ENCODE data around the gene PADI3.

The PADI3 gene

DNA sequence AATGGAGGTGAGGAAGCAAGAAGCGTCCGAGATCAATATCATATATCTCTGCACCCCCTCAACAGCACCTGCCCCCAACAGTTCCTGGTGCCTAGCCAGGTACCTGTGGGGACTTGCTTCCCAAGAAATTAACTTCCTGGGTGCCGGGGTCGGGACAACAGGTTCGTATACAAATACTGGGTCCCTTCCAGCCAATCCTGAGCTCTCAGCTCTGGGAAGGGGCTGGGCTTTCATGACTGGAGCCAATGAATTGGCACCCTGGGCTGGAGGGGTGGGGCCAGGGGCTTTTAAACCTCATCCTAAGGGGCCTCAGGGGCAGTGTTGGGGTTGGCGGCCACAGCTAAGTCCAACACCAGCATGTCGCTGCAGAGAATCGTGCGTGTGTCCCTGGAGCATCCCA lies at the start of gene PADI3:
Gene PADI3, plus strand, starts transcription at position 318 of the 400 bp plus-strand sequence. Its CDS starts 40 bp downstream, at position 358.
- DNase-seq (ENCODE audit: low read depth, low spot score) = no peak

GRCh38 chr1:17199267-17200044 lies 49.4 kb upstream of the PADI3 start:
- no peak for DNase-seq (ENCODE audit: low read depth, low spot score)

DNA sequence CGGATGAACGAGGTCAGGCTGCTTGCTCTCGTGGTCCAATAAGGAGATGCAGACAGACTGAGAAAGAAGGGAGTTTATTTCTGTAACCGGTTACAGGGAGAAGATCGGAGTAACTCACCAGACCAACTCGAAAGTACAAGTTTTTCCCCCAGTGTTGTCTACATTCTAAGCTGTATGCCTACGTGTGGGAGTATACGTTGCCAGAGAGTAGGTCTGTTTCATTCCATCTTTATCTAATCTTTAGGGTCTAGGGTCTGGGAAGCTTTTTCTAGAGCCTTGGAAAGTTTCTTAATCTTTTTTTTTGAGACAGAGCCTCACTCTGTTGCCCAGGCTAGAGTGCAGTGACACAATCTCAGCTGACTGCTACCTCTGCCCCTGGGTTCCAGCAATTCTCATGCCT lies 48.7 kb upstream of the PADI3 start:
- no peak for DNase-seq (ENCODE audit: low read depth, low spot score)

DNA sequence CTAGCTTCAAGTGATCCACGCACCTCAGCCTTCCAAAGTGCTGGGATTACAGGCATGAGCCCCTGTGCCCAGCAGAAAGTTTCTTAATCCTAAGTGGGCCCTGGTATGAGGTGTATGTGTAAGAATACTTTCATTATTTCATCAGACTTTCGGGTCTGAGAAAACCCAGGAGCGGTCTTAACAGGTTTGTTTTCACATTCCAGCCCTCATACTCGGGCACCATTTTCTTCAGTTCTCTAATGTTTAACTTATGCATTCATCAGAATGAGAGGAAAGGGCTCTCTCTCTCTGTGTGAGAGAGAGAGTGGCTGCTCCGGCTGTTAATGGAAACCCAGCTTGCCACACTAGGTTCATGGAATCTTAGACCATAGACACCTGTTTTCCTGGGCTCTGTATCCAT lies 48.1 kb upstream of the PADI3 start:
- DNase-seq (ENCODE audit: low read depth, low spot score) = no peak

- no peak for DNase-seq (ENCODE audit: low read depth, low spot score)
These were observed 47.5 kb upstream of the PADI3 start for GRCh38 chr1:17201201-17202021.

- no peak for DNase-seq (ENCODE audit: low read depth, low spot score)
These were observed 44.1 kb upstream of the PADI3 start, which contains the start of gene PADI1 for GRCh38 chr1:17204546-17205440. PADI1 (plus strand) TSS chr1:17205128; CDS start chr1:17205218, 90 bp downstream.

GRCh38 chr1:17205652-17206051 lies 43.2 kb upstream of the PADI3 start:
- no peak for DNase-seq (ENCODE audit: low read depth, low spot score)

DNA sequence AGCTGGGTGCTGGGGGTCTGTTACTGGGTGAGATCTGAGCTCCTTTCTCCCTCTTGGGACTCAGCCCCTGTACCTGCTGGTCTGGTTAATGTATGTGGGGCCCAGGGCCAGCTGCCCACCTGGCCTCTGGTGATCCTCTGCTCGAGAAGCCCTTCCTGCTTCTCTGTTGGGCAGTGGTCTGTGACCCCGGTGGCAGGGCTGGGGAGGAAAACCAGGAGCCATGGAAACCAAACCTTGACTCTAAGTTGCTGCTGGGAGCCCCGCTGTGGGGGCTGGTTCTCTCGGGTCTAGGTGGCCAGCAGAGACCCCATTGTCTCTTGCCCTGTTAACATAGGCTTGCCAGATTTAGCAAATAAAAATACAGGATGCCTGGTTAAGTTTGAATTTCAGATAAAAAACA lies 42.7 kb upstream of the PADI3 start:
- DNase-seq (ENCODE audit: low read depth, low spot score) = no peak

- DNase-seq (ENCODE audit: low read depth, low spot score) = no peak
These were observed 41.9 kb upstream of the PADI3 start for GRCh38 chr1:17207046-17207445.

DNA sequence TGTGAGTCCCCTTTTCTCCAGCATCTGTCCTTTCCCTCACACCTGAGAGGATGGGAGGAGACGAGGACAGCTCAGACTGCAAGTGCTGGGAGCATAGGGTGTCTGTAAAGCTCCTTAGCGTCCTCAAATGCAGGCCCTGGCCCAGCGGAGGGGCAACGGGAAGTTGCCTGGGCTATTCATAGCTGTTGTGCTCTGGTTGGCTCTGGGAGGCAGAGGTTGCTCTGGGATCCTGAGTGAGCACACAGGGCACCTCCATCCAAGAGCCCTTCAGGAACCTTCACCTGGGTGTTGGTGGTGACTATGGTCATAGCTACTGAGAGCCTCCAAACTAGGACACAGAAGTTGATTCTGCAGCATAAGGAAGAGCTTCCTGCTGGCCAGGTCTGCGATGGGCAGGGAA lies 41.4 kb upstream of the PADI3 start:
- DNase-seq (ENCODE audit: low read depth, low spot score) = no peak

DNA sequence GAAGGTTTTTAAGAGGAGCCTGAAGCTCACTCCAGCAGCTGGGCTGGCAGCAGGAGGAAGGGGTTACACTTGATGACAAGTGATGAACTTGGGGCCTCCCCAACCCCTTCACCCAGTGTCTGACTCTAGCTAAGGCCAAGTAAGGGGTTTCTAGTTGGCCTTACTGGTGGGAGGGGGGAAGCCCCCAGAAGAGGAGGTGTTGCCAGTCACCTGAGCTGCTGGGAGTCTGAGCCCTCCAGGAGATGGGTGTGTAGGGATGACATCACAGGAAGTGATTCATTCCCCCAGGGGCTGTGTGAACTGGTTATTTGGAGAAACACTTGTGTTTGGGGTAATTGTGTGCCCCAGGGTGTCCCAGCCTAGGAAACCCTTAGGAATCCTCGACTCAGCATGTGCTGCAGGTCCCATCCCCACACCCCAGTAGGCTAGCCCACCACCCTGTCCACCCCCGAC lies 40.9 kb upstream of the PADI3 start:
- DNase-seq (ENCODE audit: low read depth, low spot score) = no peak

DNA sequence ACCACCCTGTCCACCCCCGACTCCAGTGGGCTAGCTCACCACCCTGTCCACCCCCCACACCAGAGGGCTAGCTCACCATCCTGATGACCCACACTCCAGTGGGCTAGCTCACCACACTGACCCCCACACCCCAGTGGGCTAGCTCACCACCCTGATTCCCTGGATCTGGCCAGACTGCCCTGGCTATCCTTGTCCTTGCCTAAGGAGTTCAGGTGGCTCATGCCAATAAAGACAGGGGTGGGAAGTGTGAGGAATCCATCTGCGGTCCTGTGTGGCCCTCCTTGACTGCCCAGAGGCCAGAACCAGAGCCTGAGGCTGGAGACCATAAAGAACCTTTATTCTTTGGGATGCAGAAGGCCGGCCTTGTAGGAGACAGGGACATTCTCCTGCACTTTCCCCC lies 40.4 kb upstream of the PADI3 start:
- DNase-seq (ENCODE audit: low read depth, low spot score) = no peak

GRCh38 chr1:17209430-17209829 lies 39.5 kb upstream of the PADI3 start:
- DNase-seq (ENCODE audit: low read depth, low spot score) = no peak

- DNase-seq (ENCODE audit: low read depth, low spot score) = no peak
These were observed 38.7 kb upstream of the PADI3 start for GRCh38 chr1:17210176-17210575.

DNA sequence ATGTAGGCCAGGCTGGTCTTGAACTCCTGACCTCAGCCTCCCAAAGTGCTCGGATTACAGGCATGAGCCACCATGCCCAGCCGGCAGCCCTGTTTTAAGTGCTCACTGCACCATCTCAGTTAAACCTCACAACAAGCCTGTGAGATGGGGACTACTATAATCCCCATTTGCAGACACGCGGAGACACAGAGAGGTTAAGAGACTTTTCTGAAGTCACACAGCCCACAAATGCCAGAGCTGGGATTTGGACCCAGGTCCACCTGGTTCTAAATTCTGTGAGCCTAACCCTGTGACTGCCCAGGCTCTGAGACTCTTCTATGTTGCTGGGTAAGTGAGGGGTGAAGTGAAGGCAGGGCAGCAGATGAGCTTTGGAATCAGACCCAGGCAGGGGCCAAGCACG lies 37.5 kb upstream of the PADI3 start:
- no peak for DNase-seq (ENCODE audit: low read depth, low spot score)

GRCh38 chr1:17212009-17212408 lies 36.9 kb upstream of the PADI3 start:
- no peak for DNase-seq (ENCODE audit: low read depth, low spot score)

DNA sequence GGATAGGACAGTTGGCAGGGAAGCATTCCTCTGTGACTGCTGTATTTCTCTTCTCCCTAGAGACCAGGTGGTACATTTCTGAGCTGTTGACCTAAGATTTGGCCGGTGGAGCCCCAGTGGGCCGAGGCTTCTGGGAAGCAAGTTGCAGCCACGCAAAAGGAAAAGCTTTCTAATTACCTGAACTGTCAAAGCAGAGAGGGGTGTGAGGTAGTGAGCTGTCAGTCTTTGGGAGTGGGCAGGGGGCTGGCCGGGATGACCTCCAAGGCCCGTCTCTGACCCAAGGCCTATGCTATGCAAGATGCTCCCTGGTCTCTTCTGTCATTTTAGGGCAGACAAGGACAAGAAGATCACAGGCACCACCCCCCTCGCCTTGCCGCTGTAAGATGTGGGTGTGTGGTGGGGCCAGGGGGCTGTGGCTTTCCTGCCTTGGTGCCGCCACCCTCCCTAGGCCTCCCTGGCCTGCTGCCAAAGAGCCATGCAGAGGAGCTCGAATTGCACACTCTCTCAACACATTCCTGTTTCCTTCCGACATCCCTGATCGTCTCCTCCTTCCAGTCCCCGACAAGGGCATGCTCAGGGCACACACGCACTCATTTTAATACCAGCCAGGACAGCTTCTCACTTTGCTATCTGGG lies 36.3 kb upstream of the PADI3 start:
- no peak for DNase-seq (ENCODE audit: low read depth, low spot score)

DNA sequence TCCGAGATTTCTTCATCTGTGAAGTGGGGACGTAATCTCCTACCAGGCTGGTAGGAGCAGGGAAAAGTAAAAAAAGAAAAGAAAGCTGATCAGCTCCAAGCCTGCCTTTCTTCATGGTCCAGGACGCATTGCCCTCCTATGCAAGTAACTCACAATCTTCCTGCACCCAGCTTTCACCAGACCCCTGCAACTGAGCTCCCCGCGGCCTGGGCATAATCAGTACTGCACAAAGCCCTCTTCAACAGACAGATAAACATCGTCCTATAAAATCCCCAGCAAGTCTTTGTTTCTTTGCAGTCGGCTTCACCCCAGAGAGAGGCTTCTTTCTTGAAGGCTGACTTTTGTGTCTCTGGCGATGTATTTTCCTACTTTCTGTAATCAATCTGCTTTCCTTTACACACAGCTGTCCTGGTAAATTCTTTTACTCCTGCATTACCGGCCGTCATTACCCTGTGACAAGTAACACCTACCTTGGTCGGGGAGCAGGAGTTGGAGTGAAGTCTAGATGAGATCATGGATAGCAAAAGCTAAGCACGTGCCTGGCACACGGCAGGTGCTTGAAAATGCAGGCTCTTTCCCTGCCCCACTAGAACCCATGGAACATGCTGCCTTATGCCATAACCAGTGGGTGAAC lies 35.6 kb upstream of the PADI3 start:
- no peak for DNase-seq (ENCODE audit: low read depth, low spot score)

DNA sequence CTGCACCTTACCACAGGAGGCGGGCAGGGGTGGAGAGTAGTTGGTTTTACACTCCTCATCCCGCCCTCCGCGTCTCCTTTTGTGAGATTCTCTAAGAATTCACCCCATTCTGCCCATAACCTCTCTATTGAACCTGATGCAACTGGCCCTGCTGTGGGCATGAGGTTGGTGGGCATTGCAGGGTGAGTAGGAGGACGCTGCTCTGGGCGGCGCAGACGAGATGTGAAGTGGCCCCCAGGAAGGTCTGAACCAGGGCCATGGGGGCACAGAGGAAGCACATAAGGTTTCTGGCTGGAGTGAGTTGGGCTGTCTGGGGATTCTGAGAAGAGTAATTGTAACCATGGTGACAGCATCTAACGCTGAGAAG lies 35.1 kb upstream of the PADI3 start:
- no peak for DNase-seq (ENCODE audit: low read depth, low spot score)

DNA sequence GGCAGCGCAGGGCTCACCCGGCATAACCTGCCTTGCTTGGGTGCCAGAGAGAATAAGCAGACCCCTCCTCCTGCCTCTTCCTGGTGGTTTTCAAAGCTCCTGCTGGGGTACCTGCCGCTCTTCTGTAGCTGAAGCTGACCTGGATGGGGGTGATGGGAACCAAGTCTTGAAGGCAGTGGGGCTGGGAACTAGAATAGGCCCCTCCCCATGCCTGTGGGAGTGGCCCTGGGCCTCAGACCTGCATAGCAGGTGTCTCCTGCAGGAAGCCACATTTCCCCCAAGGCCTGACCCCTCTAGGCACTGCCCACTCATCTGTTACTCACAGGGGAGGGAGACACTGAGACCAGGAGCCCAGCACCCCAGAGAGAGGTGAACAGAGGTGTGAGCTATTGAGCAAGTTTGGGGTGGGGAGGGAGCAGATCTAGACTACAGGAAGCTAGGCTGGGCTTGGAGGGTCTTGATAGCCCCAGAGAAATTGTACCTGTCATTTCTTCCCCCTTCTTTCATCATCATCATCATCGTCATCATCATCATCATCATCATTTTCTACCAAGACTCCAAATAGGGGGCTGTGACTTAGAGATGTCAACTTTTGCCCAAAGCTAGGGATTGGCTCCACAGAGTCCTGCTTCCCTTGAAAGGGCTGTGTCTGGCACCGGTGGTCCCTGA lies 33.9 kb upstream of the PADI3 start:
- no peak for DNase-seq (ENCODE audit: low read depth, low spot score)

All from iPS DF 19.7 (cell line).